Activated CD4-positive, alpha-beta memory T cell treated with anti-CD3 and anti-CD28 coated beads for 36 hours (primary cell): ENCODE results near the gene SLC25A44. TPM values are rescaled to one million over a fixed set of nuclear protein-coding genes. Genes with fewer than 3 reads are reported as not detected.
"Not testable (repeated sequence)": the region's sequence is repeated elsewhere in the genome, so short reads cannot be mapped to it uniquely, and the experiment has no call there.

Experiments
- CTCF ChIA-PET: fragments of 350-600 bp; sonication (Branson Sonifier 250); formaldehyde crosslinking; loops from one replicate; lab custom pipeline; 2021; ENCODE audit warnings: antibody characterized with exemption, inconsistent platforms; lab: Charles Lee
- POLR2A ChIA-PET: fragments of 350-600 bp; sonication (Branson Sonifier 250); formaldehyde crosslinking; loops from one replicate; lab custom pipeline; 2021; ENCODE audit warnings: antibody characterized with exemption; lab: Charles Lee
- DNase-seq: peaks from one replicate; pipeline ENCODE4 v3.0.0-alpha.2; 2020
- H3K27ac Mint-ChIP-seq: one replicate; pipeline ENCODE4 v1.8.0; 2021; ENCODE audit warnings: mixed read lengths
- H3K27me3 Mint-ChIP-seq: one replicate; pipeline ENCODE4 v1.8.0; 2021; ENCODE audit warnings: mixed read lengths
- H3K36me3 Mint-ChIP-seq: one replicate; pipeline ENCODE4 v1.8.0; 2021; ENCODE audit warnings: mixed read lengths
- H3K4me1 Mint-ChIP-seq: one replicate; pipeline ENCODE4 v1.8.0; 2021; ENCODE audit warnings: low read depth, mixed read lengths
- H3K4me3 Mint-ChIP-seq: one replicate; pipeline ENCODE4 v1.8.0; 2021; ENCODE audit warnings: mild to moderate bottlenecking, mixed read lengths
- H3K9me3 Mint-ChIP-seq: one replicate; pipeline ENCODE4 v1.8.0; 2021; ENCODE audit warnings: mixed read lengths
- intact Hi-C: fragments of 100-400 bp; cut with micrococcal nuclease; formaldehyde crosslinking; loops from one replicate; pipeline ENCODE4 v1.15.1; 2023
- total RNA-seq, 2 experiments: library from RNA; stranded (reverse); gene quantifications; one replicate each; pipeline ENCODE4 v1.2.3, GENCODE V29; 2021

The SLC25A44 gene
- total RNA-seq, 2 experiments from 2014 or later = 61.3 to 62.2 TPM

DNA sequence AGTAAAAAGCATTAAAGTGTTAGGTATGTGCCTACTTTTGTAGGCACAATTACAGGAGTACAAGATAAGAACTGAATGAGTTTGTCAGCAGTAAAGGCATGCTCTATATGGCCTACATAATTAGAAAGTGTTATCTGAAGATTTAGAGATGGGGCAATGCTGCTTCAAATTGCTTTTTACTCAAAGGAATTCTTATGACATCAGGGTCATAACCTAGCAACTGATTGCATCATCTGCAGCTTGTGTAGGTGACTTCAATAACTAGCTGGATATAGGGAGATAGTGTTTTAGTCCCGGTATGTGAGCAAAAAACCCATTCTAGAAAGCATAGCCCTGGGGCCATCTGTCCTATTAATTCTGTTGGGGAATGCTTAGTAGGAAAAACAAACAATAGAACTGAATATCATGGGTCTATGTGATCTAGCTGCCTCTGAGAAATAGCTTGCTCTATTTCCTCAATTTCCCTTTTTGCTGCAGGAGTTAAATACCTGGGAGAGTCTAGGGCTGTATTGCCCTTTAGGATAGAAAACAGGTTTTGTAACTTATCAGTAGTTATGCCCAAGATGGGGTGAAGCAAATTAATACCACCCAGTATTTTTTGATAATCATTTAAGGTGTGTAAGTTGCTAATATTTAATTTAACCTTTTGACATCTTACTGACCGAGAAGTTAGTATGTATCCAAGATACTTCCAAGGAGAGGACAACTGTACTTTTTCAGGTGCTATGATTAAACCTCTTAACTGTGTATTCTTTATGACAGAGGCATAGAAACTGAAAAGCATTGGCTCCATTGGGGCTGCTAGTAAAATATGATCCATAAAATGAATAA, 7.3 kb upstream of the SLC25A44 start:
- H3K4me1 Mint-ChIP-seq, H3K4me3 Mint-ChIP-seq, DNase-seq, CTCF ChIA-PET, intact Hi-C loops, H3K27ac Mint-ChIP-seq, H3K36me3 Mint-ChIP-seq, POLR2A ChIA-PET, H3K27me3 Mint-ChIP-seq: not testable (repeated sequence)
- H3K9me3 Mint-ChIP-seq = peaks cover 10% of the 10 kb centered on the region

DNA sequence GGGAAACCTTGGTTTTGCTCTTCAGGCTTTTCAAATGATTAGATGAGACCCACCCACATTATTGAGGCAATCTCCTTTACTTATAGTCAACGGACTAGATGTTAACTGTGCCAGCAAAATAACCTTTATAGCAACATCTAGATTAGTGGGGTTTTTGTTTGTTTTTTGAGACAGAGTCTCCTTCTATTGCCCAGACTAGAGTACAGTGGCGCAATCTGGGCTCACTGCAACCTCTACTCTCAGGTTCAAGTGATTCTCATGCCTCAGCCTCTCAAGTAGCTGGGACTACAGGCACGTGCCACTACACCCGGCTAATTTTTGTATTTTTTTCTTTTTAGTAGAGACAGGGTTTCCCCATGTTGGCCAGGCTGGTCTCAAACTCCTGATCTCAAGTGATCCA, 3.6 kb upstream of the SLC25A44 start:
- CTCF ChIA-PET, H3K27me3 Mint-ChIP-seq: not testable (repeated sequence)

DNA sequence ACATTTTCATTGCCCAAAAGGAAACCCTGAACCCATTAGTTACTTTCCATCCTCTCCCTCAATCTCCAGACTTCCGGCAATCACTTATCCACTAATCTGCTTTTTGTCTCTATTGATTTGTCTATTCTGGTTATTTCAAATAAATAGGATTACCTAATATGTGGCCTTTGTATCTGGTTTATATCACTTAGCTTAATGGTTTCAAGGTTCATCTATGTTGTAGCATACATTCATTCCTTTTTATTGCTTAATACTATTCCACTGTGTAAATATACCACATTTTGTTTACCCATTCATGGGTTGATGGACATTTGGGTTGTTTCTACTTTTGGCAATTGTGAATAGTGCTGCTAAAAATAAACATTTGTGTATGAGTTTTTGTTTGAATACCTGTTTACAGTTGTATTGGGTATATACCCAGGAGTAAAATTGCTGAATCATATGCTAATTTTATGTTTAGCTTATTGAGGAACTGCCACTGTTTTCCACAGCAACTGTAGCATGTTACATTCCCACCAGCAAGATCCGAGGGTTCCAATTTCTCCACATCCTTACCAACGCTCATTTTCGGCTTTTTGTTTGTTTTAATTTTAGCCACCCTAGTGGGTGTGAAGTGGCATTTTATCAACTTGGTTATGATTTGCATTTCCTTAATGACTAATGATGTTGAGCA, 2.5 kb upstream of the SLC25A44 start:
- intact Hi-C loops = loop anchor here (5.0 kb wide), 1 partner anchor 91 kb away; the partner anchor contains the start of genes SMG5 and TMEM79
- Mint-ChIP-seq H3K4me1 (peaks cover 39% of the 10 kb centered on the region), H3K4me3 (no peak overlapping the region), H3K9me3 (peaks cover 9% of the 10 kb centered on the region), H3K36me3 (peaks cover 25% of the 10 kb centered on the region), H3K27me3 (no peaks in the 10 kb centered on the region), H3K27ac (no peak overlapping the region)
- ChIA-PET CTCF (interaction anchor here (0.6 to 1.1 kb wide), 2 partner anchors 34 to 125 kb away, joined by 3 to 5 read pairs; no protein-coding TSS in a partner anchor), POLR2A (interaction anchor here (4.1 kb wide), 1 partner anchor 30 kb away, joined by 16 read pairs; no protein-coding TSS in a partner anchor)
- DNase-seq = no peak

More for the DNA sequence above, 3.6 kb upstream of the SLC25A44 start:
- H3K27ac Mint-ChIP-seq, POLR2A ChIA-PET, H3K4me3 Mint-ChIP-seq, DNase-seq: not testable (repeated sequence)
- H3K36me3 Mint-ChIP-seq = peaks cover 13% of the 10 kb centered on the region
- intact Hi-C loops = loop anchor here (5.0 kb wide), 1 partner anchor 92 kb away; the partner anchor contains the start of genes SMG5 and TMEM79
- peaks cover 28% of the 10 kb centered on the region for H3K4me1 Mint-ChIP-seq
- peaks cover 10% of the 10 kb centered on the region for H3K9me3 Mint-ChIP-seq

DNA sequence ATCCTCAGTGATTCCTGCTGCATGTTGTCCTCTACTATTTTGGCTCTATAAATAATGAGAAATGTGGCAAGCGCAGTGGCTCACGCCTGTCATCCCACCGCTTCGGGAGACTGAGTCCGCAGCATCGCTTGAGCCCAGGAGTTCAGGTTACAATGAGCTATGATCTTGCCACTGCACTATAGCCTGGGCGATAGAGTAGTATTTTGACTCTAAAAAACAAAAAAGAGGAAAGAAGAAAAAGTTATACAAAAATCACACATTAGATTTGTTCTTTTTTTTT, 756 bp upstream of the SLC25A44 start:
- H3K27me3 Mint-ChIP-seq = no peaks in the 10 kb centered on the region
- ChIA-PET POLR2A (interaction anchor here (0.6 to 4.1 kb wide), 11 partner anchors 20 to 298 kb away, joined by 3 to 27 read pairs (median 5); partner anchors contain the start of gene PMF1), CTCF (interaction anchor here (0.8 to 1.9 kb wide), 6 partner anchors 20 to 86 kb away, joined by 3 to 13 read pairs (median 4); partner anchors contain the start of gene PMF1)
- intact Hi-C loops = loop anchor here (1.0 to 5.0 kb wide), 4 partner anchors 21 to 89 kb away; partner anchors contain the start of genes SMG5 and TMEM79
- H3K4me1 Mint-ChIP-seq = peaks cover 55% of the 10 kb centered on the region
- DNase-seq = no peak
- no peaks in the 10 kb centered on the region for H3K9me3 Mint-ChIP-seq
- H3K27ac Mint-ChIP-seq = peak overlapping the region; percentile 81
- H3K36me3 Mint-ChIP-seq = peaks cover 40% of the 10 kb centered on the region
- peak overlapping the region; percentile 100 for H3K4me3 Mint-ChIP-seq

DNA sequence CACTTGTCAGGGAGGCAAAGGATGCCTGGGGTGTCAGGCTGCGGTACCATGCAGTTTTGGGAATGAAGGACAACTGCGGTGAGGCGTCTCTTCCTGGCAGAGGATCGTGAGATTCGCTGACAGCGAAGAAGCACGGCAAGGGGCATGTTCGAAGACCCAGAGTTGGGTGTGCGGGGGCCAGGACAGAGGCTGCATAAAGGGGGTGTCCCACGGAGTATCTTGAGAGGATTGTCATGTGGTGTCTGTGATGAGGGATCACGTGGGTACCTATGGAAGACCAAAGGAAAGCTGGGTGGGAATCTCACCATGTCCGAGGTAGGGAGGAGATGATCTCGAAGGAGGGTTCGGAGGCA, 372 bp downstream of the SLC25A44 start:
- POLR2A ChIA-PET = interaction anchor here (1.0 to 4.1 kb wide), 8 partner anchors 19 to 95 kb away, joined by 3 to 27 read pairs (median 4); partner anchors contain the start of gene PMF1
- intact Hi-C loops = loop anchor here (5.0 kb wide), 1 partner anchor 88 kb away; the partner anchor contains the start of genes SMG5 and TMEM79
- H3K4me1 Mint-ChIP-seq = peaks cover 67% of the 10 kb centered on the region
- H3K27ac Mint-ChIP-seq = peak overlapping the region; percentile 81
- CTCF ChIA-PET = interaction anchor here (0.9 to 1.9 kb wide), 6 partner anchors 19 to 49 kb away, joined by 3 to 13 read pairs (median 4); partner anchors contain the start of gene PMF1
- H3K9me3 Mint-ChIP-seq = no peaks in the 10 kb centered on the region
- peak overlapping the region; percentile 100 for H3K4me3 Mint-ChIP-seq
- H3K27me3 Mint-ChIP-seq = no peaks in the 10 kb centered on the region
- peaks cover 48% of the 10 kb centered on the region for H3K36me3 Mint-ChIP-seq
- DNase-seq = no peak

DNA sequence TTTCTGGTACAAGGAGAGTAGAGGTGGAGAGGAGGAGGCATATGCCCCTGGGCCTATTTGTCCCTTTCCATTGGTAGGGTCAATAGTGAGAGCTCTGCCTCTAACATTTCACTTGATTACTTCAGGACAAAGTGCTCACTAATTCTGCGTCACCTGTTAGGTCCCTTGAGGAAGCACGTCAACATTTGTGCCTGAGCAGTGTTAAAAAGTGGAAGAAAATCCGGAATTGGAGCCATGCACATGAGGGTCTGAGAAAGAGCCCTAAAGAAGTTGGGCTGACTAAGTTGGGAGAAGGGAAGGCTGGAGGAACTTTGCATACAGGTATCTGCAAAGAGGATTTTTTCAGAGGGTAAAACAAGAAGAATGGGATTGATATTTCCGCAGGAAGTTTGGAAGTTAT, 1.9 kb downstream of the SLC25A44 start:
- H3K27ac Mint-ChIP-seq = peak overlapping the region; percentile 46
- peaks cover 81% of the 10 kb centered on the region for H3K4me1 Mint-ChIP-seq

DNA sequence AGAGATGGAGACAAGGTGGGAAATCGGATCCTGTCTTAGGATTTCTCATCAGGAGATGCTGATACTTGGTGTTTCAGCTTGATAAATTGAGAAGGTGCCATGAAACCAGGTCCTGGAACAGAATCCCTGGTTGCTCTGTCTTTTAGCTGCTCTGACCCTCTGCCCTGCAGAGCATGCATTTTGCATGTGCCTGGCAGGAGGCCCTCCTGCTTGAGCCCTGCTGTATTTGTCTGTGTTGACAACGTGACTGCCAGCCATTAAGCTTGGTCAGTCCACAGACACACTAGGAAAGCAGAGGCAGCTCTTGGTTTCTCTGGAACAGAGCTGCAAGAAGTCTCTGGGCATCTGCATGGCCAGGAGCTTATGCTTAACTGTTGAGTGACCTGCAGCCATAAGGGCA, 2.5 kb downstream of the SLC25A44 start:
- CTCF ChIA-PET = interaction anchor here (1.4 to 6.2 kb wide), 2 partner anchors 28 to 49 kb away, joined by 3 to 56 read pairs; no protein-coding TSS in a partner anchor
- Mint-ChIP-seq H3K27ac (peak overlapping the region; percentile 46), H3K36me3 (peaks cover 62% of the 10 kb centered on the region), H3K4me3 (peak overlapping the region; percentile 100), H3K4me1 (peaks cover 81% of the 10 kb centered on the region), H3K9me3 (no peaks in the 10 kb centered on the region), H3K27me3 (no peaks in the 10 kb centered on the region)
- POLR2A ChIA-PET = interaction anchor here (1.0 to 6.5 kb wide), 2 partner anchors 14 to 18 kb away, joined by 3 to 62 read pairs; partner anchors contain the start of gene PMF1
- intact Hi-C loops = no loop called here
- DNase-seq = no peak

More for the DNA sequence above, 1.9 kb downstream of the SLC25A44 start:
- intact Hi-C loops = no loop called here
- ChIA-PET POLR2A (interaction anchor here (6.5 kb wide), 1 partner anchor 19 kb away, joined by 62 read pairs; the partner anchor contains the start of gene PMF1), CTCF (interaction anchor here (6.2 kb wide), 1 partner anchor 29 kb away, joined by 56 read pairs; no protein-coding TSS in a partner anchor)
- Mint-ChIP-seq H3K9me3 (no peaks in the 10 kb centered on the region), H3K4me3 (peak overlapping the region; percentile 100), H3K27me3 (no peaks in the 10 kb centered on the region), H3K36me3 (peaks cover 62% of the 10 kb centered on the region)
- DNase-seq = no peak

DNA sequence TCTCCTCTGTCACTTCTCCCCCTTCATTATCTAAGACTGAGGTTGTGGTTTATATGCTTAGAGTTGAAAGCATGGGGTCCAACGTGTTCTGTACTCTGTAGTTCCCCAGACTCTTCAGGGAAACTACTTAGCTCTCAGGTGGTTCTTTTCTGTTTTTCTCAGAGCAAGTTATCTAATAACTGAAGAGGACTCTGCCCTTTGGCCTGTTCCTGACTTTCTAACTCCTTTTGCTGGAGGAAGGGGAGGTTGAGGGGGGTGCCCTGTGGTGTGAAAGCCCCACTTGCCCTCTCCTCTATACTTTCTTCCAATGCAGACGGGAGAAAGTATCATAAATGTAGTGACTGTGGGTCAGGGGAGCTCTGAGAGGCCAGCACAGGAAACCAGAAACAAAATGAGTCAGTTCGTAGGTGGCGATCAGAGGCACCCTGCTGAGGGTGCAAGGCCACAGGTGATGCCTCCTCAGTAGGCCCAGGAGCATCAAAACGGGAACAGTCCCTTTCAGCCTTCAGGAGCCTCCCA, 5.0 kb downstream of the SLC25A44 start:
- no peaks in the 10 kb centered on the region for H3K27me3 Mint-ChIP-seq
- ChIA-PET CTCF (interaction anchor here (0.6 to 6.2 kb wide), 9 partner anchors 14 to 108 kb away, joined by 3 to 56 read pairs (median 6); partner anchors contain the start of gene PMF1), POLR2A (interaction anchor here (0.6 to 6.5 kb wide), 7 partner anchors 12 to 102 kb away, joined by 3 to 62 read pairs (median 5); partner anchors contain the start of gene PMF1)
- peak; percentile 73 for DNase-seq
- no peak overlapping the region for H3K4me3 Mint-ChIP-seq
- H3K36me3 Mint-ChIP-seq = peaks cover 61% of the 10 kb centered on the region
- no peak overlapping the region for H3K27ac Mint-ChIP-seq
- H3K9me3 Mint-ChIP-seq = no peaks in the 10 kb centered on the region
- intact Hi-C loops = loop anchor here (1.0 to 2.0 kb wide), 3 partner anchors 14 to 38 kb away; partner anchors contain the start of gene PMF1
- H3K4me1 Mint-ChIP-seq = peaks cover 64% of the 10 kb centered on the region

DNA sequence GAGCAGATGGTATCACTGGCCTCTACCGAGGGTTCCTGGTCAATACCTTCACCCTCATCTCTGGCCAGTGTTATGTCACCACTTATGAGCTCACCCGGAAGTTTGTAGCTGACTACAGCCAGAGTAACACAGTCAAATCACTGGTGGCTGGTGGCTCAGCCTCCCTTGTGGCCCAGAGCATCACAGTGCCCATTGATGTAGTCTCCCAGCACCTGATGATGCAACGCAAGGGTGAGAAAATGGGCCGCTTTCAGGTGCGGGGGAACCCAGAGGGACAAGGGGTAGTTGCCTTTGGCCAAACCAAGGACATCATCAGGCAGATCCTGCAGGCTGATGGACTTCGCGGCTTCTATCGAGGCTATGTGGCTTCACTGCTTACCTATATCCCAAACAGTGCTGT, 6.1 kb downstream of the SLC25A44 start:
- peaks cover 56% of the 10 kb centered on the region for H3K36me3 Mint-ChIP-seq

DNA sequence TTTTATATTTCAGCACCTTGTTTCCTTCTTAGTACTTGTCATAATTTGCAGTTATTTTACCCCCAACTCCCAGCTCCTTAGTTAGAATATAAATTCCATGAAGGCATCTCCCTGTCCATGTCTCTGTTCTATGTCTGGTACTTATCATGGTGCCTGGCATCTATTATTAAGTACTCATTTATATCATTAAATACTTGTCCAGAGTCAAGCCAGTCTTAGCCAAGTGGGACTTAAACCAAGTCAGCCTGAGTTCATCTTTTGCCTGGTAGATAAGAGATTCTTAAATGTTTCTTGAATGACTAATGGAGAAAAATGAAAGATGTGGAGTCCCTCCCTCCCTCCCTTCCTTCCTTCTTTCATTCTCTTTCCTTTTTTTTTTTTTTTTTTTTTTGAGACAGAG, 9.4 kb downstream of the SLC25A44 start:
- Mint-ChIP-seq H3K36me3 (peaks cover 44% of the 10 kb centered on the region), H3K27me3 (no peaks in the 10 kb centered on the region), H3K27ac (no peak overlapping the region), H3K4me3 (no peak overlapping the region), H3K4me1 (peaks cover 33% of the 10 kb centered on the region), H3K9me3 (no peaks in the 10 kb centered on the region)
- ChIA-PET CTCF (interaction anchor here (1.0 to 1.4 kb wide), 3 partner anchors 22 to 62 kb away, joined by 3 to 4 read pairs (median 3); no protein-coding TSS in a partner anchor), POLR2A (interaction anchor here (1.1 kb wide), 1 partner anchor 20 kb away, joined by 3 read pairs; no protein-coding TSS in a partner anchor)
- intact Hi-C loops = no loop called here
- no peak for DNase-seq

More for the DNA sequence above, 6.1 kb downstream of the SLC25A44 start:
- intact Hi-C loops = no loop called here
- Mint-ChIP-seq H3K27me3 (no peaks in the 10 kb centered on the region), H3K4me1 (peaks cover 58% of the 10 kb centered on the region), H3K9me3 (no peaks in the 10 kb centered on the region), H3K27ac (no peak overlapping the region), H3K4me3 (no peak overlapping the region)
- ChIA-PET CTCF (interaction anchor here (1.5 to 6.2 kb wide), 4 partner anchors 13 to 71 kb away, joined by 3 to 56 read pairs (median 10); partner anchors contain the start of gene PMF1), POLR2A (interaction anchor here (2.4 to 6.5 kb wide), 3 partner anchors 10 to 18 kb away, joined by 6 to 62 read pairs (median 27); partner anchors contain the start of gene PMF1)
- peak; percentile 49 for DNase-seq

DNA sequence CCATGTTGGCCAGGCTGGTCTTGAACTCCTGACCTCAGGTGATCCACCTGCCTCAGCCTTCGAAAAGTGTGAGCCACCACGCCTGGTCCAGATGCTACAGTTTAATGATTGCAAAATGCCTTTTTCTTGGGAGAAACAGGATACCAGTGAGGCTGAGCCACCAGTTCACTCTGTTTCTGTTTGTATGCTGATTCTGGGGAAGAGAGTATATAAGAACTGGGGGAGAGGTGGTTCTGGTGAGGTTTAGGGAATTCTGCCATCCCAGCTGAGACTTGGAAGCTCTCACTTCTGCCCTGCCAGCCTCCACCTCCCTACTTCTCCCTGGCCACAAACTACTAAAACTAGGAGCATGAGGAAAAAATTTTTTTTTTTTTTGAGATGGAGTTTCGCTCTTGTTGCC, 10.8 kb downstream of the SLC25A44 start:
- Mint-ChIP-seq H3K4me1 (peaks cover 22% of the 10 kb centered on the region), H3K9me3 (no peaks in the 10 kb centered on the region), H3K4me3 (no peak overlapping the region), H3K27me3 (no peaks in the 10 kb centered on the region), H3K27ac (peak overlapping the region; percentile 35), H3K36me3 (peaks cover 44% of the 10 kb centered on the region)
- CTCF ChIA-PET = no interaction called here
- POLR2A ChIA-PET = no interaction called here
- DNase-seq = no peak
- intact Hi-C loops = no loop called here
